H1 (cell line): Measurements from ENCODE around the gene FGGY. TPM values are rescaled to one million over a fixed set of nuclear protein-coding genes. Genes with fewer than 3 reads are reported as not detected.

Experiments
- CTCF ChIA-PET: fragments of 300-600 bp; sonication (Branson Sonifier 250); formaldehyde crosslinking; loops from one replicate; lab custom pipeline; 2021; ENCODE audit not compliant: partially characterized antibody; lab: Charles Lee
- POLR2A ChIA-PET: fragments of 300-600 bp; sonication (Branson Sonifier 250); formaldehyde crosslinking; loops from one replicate; lab custom pipeline; 2021; ENCODE audit warnings: inconsistent platforms; ENCODE audit not compliant: partially characterized antibody; lab: Charles Lee
- DNase-seq, 2 experiments: peaks; one replicate each; pipeline versions ENCODE4 v3.0.0 to v3.0.0-alpha.2; 2010 to 2022; ENCODE audit warnings: low spot score in 2 of 2, low read depth in 1 of 2, mixed read lengths in 1 of 2
- FAIRE-seq: peaks from 2 replicates; lab custom pipeline; 2011; peaks lifted over from hg19 to GRCh38; lab: Jason Lieb, UNC
- H2AFZ ChIP-seq: 2 replicates; pipeline ENCODE4 v1.8.1; 2012; ENCODE audit warnings: low read length, inconsistent platforms
- H2AK5ac ChIP-seq: 2 replicates; pipeline ENCODE4 v1.6.1; 2013; ENCODE audit warnings: low read depth, low read length
- H2BK120ac ChIP-seq: replicated peaks from 2 replicates; pipeline ENCODE3; 2013; ENCODE audit warnings: low read depth, low read length, inconsistent platforms
- H2BK12ac ChIP-seq: 2 replicates; pipeline ENCODE4 v1.6.1; 2013; ENCODE audit warnings: low read depth, low read length
- H2BK15ac ChIP-seq: 2 replicates; pipeline ENCODE4 v1.6.1; 2013; ENCODE audit warnings: low read length
- H2BK20ac ChIP-seq: 2 replicates; pipeline ENCODE4 v1.6.1; 2013; ENCODE audit warnings: low read length
- H2BK5ac ChIP-seq: 2 replicates; pipeline ENCODE4 v1.6.1; 2013; ENCODE audit warnings: low read depth, low read length
- H3K14ac ChIP-seq: 2 replicates; pipeline ENCODE4 v1.6.1; 2013; ENCODE audit warnings: inconsistent platforms; ENCODE audit not compliant: insufficient read length
- H3K18ac ChIP-seq: 2 replicates; pipeline ENCODE4 v1.6.1; 2013; ENCODE audit warnings: low read length; ENCODE audit errors: extremely low read depth
- H3K23ac ChIP-seq: 2 replicates; pipeline ENCODE4 v1.6.1; 2013; ENCODE audit warnings: inconsistent platforms; ENCODE audit not compliant: insufficient read length
- H3K23me2 ChIP-seq: 2 replicates; pipeline ENCODE4 v1.6.1; 2013; ENCODE audit warnings: low read depth, low read length
- H3K27ac ChIP-seq: 2 replicates; pipeline ENCODE4 v1.6.1; 2011; ENCODE audit warnings: low read depth, low read length, inconsistent platforms
- H3K27me3 ChIP-seq, 4 experiments: replicated peaks in 1 of 4; 1 replicate in 1 of 4; 2 replicates in 3 of 4; pipeline versions ENCODE4 v1.6.1 to v1.8.1; 2011 to 2013; ENCODE audit warnings: low read length in 3 of 4, mild to moderate bottlenecking in 3 of 4, inconsistent platforms in 2 of 4, mixed read lengths in 2 of 4, moderate library complexity in 1 of 4; ENCODE audit not compliant: control insufficient read depth in 3 of 4, insufficient read depth in 3 of 4; ENCODE audit errors: extremely low read depth in 1 of 4
- H3K36me3 ChIP-seq, 4 experiments: 2 replicates each; pipeline versions ENCODE4 v1.6.1 to v1.8.1; 2011 to 2013; ENCODE audit warnings: mild to moderate bottlenecking in 4 of 4, low read length in 3 of 4, moderate library complexity in 2 of 4, control low read depth in 1 of 4, inconsistent platforms in 1 of 4; ENCODE audit not compliant: insufficient read depth in 4 of 4, control insufficient read depth in 2 of 4
- H3K4ac ChIP-seq: replicated peaks from 2 replicates; pipeline ENCODE3; 2013; ENCODE audit warnings: low read length, low read depth, mixed read lengths, inconsistent platforms; ENCODE audit not compliant: insufficient read length
- H3K4me1 ChIP-seq, 4 experiments: replicated peaks in 1 of 4; 1 replicate in 1 of 4; 2 replicates in 3 of 4; pipeline versions ENCODE4 v1.6.1 to v1.8.1; 2011 to 2013; ENCODE audit warnings: low read length in 3 of 4, inconsistent platforms in 2 of 4, mixed read lengths in 1 of 4; ENCODE audit not compliant: insufficient read depth in 4 of 4, control insufficient read depth in 3 of 4
- H3K4me2 ChIP-seq, 2 experiments: 2 replicates each; pipeline versions ENCODE4 v1.6.1 to v1.8.1; 2011 to 2013; ENCODE audit warnings: low read depth in 2 of 2, low read length in 2 of 2, control low read depth in 1 of 2, inconsistent platforms in 1 of 2, mild to moderate bottlenecking in 1 of 2; ENCODE audit not compliant: insufficient read depth in 1 of 2
- H3K4me3 ChIP-seq, 4 experiments: fragments of 200-600, 300-600 bp in 1 of 4; sonication (generic), shearing (Covaris generic), sonication (Bioruptor Twin) in 1 of 4; 2 replicates each; pipeline versions ENCODE4 v1.5.1 to v1.8.1; 2011 to 2016; ENCODE audit warnings: low read length in 4 of 4, low read depth in 3 of 4, control low read depth in 2 of 4, inconsistent platforms in 2 of 4, mild to moderate bottlenecking in 2 of 4, mixed read lengths in 1 of 4, moderate library complexity in 1 of 4; ENCODE audit not compliant: insufficient read depth in 2 of 4; ENCODE audit errors: extremely low read depth in 1 of 4
- H3K56ac ChIP-seq: replicated peaks from 2 replicates; pipeline ENCODE3; 2013; ENCODE audit warnings: low read depth, mild to moderate bottlenecking, mixed read lengths, low read length, inconsistent platforms; ENCODE audit not compliant: insufficient read length
- H3K79me1 ChIP-seq: 2 replicates; pipeline ENCODE4 v1.6.1; 2013; ENCODE audit warnings: low read depth, low read length, control low read depth
- H3K79me2 ChIP-seq, 2 experiments: 2 replicates each; pipeline versions ENCODE4 v1.6.1 to v1.8.1; 2012 to 2013; ENCODE audit warnings: low read length in 2 of 2, mild to moderate bottlenecking in 2 of 2, inconsistent platforms in 1 of 2; ENCODE audit not compliant: insufficient read depth in 2 of 2, control insufficient read depth in 1 of 2
- H3K9ac ChIP-seq, 4 experiments: replicated peaks in 1 of 4; 1 replicate in 1 of 4; 2 replicates in 3 of 4; pipeline versions ENCODE4 v1.6.1 to v1.8.1; 2011 to 2013; ENCODE audit warnings: low read depth in 3 of 4, low read length in 3 of 4, control low read depth in 2 of 4, mild to moderate bottlenecking in 2 of 4, moderate library complexity in 2 of 4, inconsistent platforms in 1 of 4; ENCODE audit errors: extremely low read depth in 1 of 4
- H3K9me3 ChIP-seq, 2 experiments: 2 replicates each; pipeline versions ENCODE4 v1.6.1 to v1.8.1; 2012 to 2013; ENCODE audit warnings: mild to moderate bottlenecking in 2 of 2, moderate library complexity in 2 of 2, control low read depth in 1 of 2, inconsistent platforms in 1 of 2, low read depth in 1 of 2, low read length in 1 of 2, mixed read lengths in 1 of 2; ENCODE audit not compliant: insufficient read depth in 2 of 2
- H4K20me1 ChIP-seq, 2 experiments: replicated peaks in 1 of 2; 2 replicates each; pipeline versions ENCODE3 to v1.8.1; 2011 to 2013; ENCODE audit warnings: inconsistent platforms in 2 of 2, low read length in 2 of 2, mild to moderate bottlenecking in 1 of 2; ENCODE audit not compliant: insufficient read depth in 2 of 2, control insufficient read depth in 1 of 2
- H4K5ac ChIP-seq: 2 replicates; pipeline ENCODE4 v1.6.1; 2013; ENCODE audit warnings: low read length, low read depth, mixed read lengths, inconsistent platforms; ENCODE audit not compliant: insufficient read length
- H4K8ac ChIP-seq: 2 replicates; pipeline ENCODE4 v1.8.0; 2013; ENCODE audit warnings: mild to moderate bottlenecking, moderate library complexity, low read length, inconsistent platforms; ENCODE audit not compliant: insufficient read depth; ENCODE audit errors: extremely low read depth
- H4K91ac ChIP-seq: replicated peaks from 2 replicates; pipeline ENCODE3; 2013; ENCODE audit warnings: low read length, mixed read lengths, inconsistent platforms; ENCODE audit not compliant: insufficient read length
- BACH1 ChIP-seq: IDR thresholded peaks from 2 replicates; pipeline ENCODE4 v1.6.1; 2012; ENCODE audit warnings: low read length, improper control_type of control experiment
- BRCA1 ChIP-seq: IDR thresholded peaks from 2 replicates; pipeline ENCODE4 v1.6.1; 2012; ENCODE audit warnings: low read depth, low read length, improper control_type of control experiment
- GABPA ChIP-seq: IDR thresholded peaks from 2 replicates; pipeline ENCODE4 v1.6.1; 2011; ENCODE audit warnings: mild to moderate bottlenecking, low read length, moderate library complexity, borderline replicate concordance; ENCODE audit not compliant: insufficient read depth
- KDM1A ChIP-seq: fragments of 200-600, 300-600 bp; sonication (generic); IDR thresholded peaks from 2 replicates; pipeline ENCODE4 v1.7.1; 2016; ENCODE audit warnings: mild to moderate bottlenecking, low read length, borderline replicate concordance
- TCF12 ChIP-seq: IDR thresholded peaks from 2 replicates; pipeline ENCODE4 v1.6.1; 2011; ENCODE audit warnings: low read depth, mild to moderate bottlenecking, low read length
- WGBS, 2 experiments: shearing (Covaris generic) in 1 of 2; methylation state at CpG; one replicate each; pipeline versions ENCODE4 v1.1.6 to v1.1.7; 2013 to 2015; ENCODE audit warnings: low lambda C conversion rate in 2 of 2, mixed read lengths in 2 of 2, inconsistent platforms in 1 of 2, low coverage in 1 of 2, missing lambda C conversion rate in 1 of 2; ENCODE audit not compliant: insufficient replicate concordance in 2 of 2, insufficient coverage in 1 of 2, insufficient read length in 1 of 2; ENCODE audit errors: extremely low coverage in 1 of 2, missing lambda C conversion rate in 1 of 2; 5-methylcytosine and 5-hydroxymethylcytosine counted together
- polyA plus RNA-seq, 7 experiments: library from polyadenylated mRNA; depleted of rRNA in 3 of 7; stranded (reverse) in 5 of 7; unstranded in 2 of 7; fragments of >200 nt in 5 of 7; fragments of 200-250 nt in 2 of 7; gene quantifications; 1 replicate in 5 of 7; 2 replicates in 1 of 7; 4 replicates in 1 of 7; pipeline versions ENCODE4 v1.2.1 to v1.2.3, GENCODE V29; 2011 to 2013; ENCODE audit warnings: missing spikeins in 2 of 7, mixed read lengths in 2 of 7
- total RNA-seq: library from RNA; stranded (reverse); fragmentation: NEBNext Ultra II Directional; extraction: Animal tissue kit (Norgen Biotek cat#: 25700); gene quantifications from 2 replicates; pipeline ENCODE4 v1.2.1, GENCODE V29; 2021

FGGY gene
- total and polyA plus RNA-seq, 2 of the 8 experiments (the other 6 are each of a cell fraction or from before 2014, with no cell fraction given) = 10.3 to 12.5 TPM

- no peak overlapping the region for H2BK20ac ChIP-seq
- no peak overlapping the region for H2AFZ ChIP-seq
- no peak overlapping the region for H3K23ac ChIP-seq
- no peaks in the 10 kb centered on the region for H3K79me1 ChIP-seq
- ChIA-PET POLR2A (no interaction called here), CTCF (interaction anchor here (1.2 to 2.2 kb wide), 2 partner anchors 8 to 9 kb away, joined by 5 to 12 read pairs; no protein-coding TSS in a partner anchor)
- no peak overlapping the region for H2BK12ac ChIP-seq
- H3K27ac ChIP-seq = no peak overlapping the region
- H3K18ac ChIP-seq = no peak overlapping the region
- H3K36me3 ChIP-seq = no peaks in the 10 kb centered on the region
- 80% methylated on average over 3 of the region's 4 CpGs; no CpG with 5 or more reads in 1 of the 2 experiments for WGBS, 2 experiments
- H2AK5ac ChIP-seq = no peak overlapping the region
- H3K9ac ChIP-seq = no peak overlapping the region
- FAIRE-seq (no peak), DNase-seq (no peak)
- no peak overlapping the region for H2BK15ac ChIP-seq
- H3K4me3 ChIP-seq = no peak overlapping the region
- no peak overlapping the region for H3K4me2 ChIP-seq
- no peak overlapping the region for H4K5ac ChIP-seq
- peaks cover 0 to 4% (median 1%) of the 10 kb centered on the region in 4 experiments; a peak in 2 of 7 replicates for H3K4me1 ChIP-seq
- no peaks in the 10 kb centered on the region for H3K9me3 ChIP-seq
- no peak overlapping the region for H4K91ac ChIP-seq
- H3K27me3 ChIP-seq = no peaks in the 10 kb centered on the region; a peak in 1 of 7 replicates
- no peaks in the 10 kb centered on the region; the same call in 1 of the 2 replicates for H3K23me2 ChIP-seq
- no peak overlapping the region for H3K14ac ChIP-seq
- no peaks in the 10 kb centered on the region for H3K79me2 ChIP-seq
- H3K56ac ChIP-seq = no peak overlapping the region
- H2BK5ac ChIP-seq = no peak overlapping the region
- H4K8ac ChIP-seq = no peak overlapping the region
- no peak overlapping the region for H2BK120ac ChIP-seq
- H4K20me1 ChIP-seq = no peaks in the 10 kb centered on the region
- H3K4ac ChIP-seq = no peak overlapping the region
- no peak for TF ChIP-seq GABPA
- no peak for TF ChIP-seq KDM1A
- TF ChIP-seq BRCA1 = no peak
- no peak for TF ChIP-seq TCF12
- no peak for TF ChIP-seq BACH1
Observed at GRCh38 chr1:59691261-59691660, 394.4 kb downstream of the FGGY start.
